MCF 10A (cell line): Measurements from ENCODE around the gene PIK3C2G. TPM values are rescaled to one million over a fixed set of nuclear protein-coding genes. Genes with fewer than 3 reads are reported as not detected.

Experiments
- BruUV-seq: library from RNA; stranded (reverse); fragments of 400-500 nt; replicated peaks from 2 replicates; lab custom pipeline; 2021; lab: Mats Ljungman, UMichigan
- CTCF ChIA-PET: fragments of 300-600 bp; sonication (Branson Sonifier 250); formaldehyde crosslinking; extraction: SDS; loops from one replicate; lab custom pipeline; 2021; ENCODE audit warnings: antibody characterized with exemption, inconsistent platforms; lab: Yijun Ruan, JAX
- POLR2A ChIA-PET: fragments of 300-600, 350-650 bp; sonication (Branson Sonifier 250); formaldehyde crosslinking; extraction: SDS; loops from one replicate; lab custom pipeline; 2020; ENCODE audit warnings: antibody characterized with exemption, inconsistent platforms; lab: Yijun Ruan, JAX
- DNase-seq: peaks from one replicate; pipeline ENCODE4 v3.0.0-alpha.2; 2018; ENCODE audit not compliant: unreplicated experiment
- H3K27ac Mint-ChIP-seq: one replicate; pipeline ENCODE4 v1.8.0; 2022; ENCODE audit warnings: mild to moderate bottlenecking, low read depth, mixed read lengths; ENCODE audit not compliant: unreplicated experiment
- H3K27me3 Mint-ChIP-seq: one replicate; pipeline ENCODE4 v1.8.0; 2022; ENCODE audit warnings: mixed read lengths; ENCODE audit not compliant: insufficient read depth, unreplicated experiment
- H3K36me3 Mint-ChIP-seq: one replicate; pipeline ENCODE4 v1.8.0; 2022; ENCODE audit warnings: mild to moderate bottlenecking, moderate library complexity, mixed read lengths; ENCODE audit not compliant: insufficient read depth, unreplicated experiment
- H3K4me1 Mint-ChIP-seq: one replicate; pipeline ENCODE4 v1.8.0; 2022; ENCODE audit warnings: mixed read lengths; ENCODE audit not compliant: insufficient read depth, unreplicated experiment
- H3K4me3 Mint-ChIP-seq: one replicate; pipeline ENCODE4 v1.8.0; 2022; ENCODE audit warnings: mild to moderate bottlenecking, moderate library complexity, mixed read lengths; ENCODE audit not compliant: unreplicated experiment
- H3K9me3 Mint-ChIP-seq: one replicate; pipeline ENCODE4 v1.8.0; 2022; ENCODE audit warnings: mixed read lengths; ENCODE audit not compliant: unreplicated experiment
- intact Hi-C: fragments of 100-400 bp; cut with micrococcal nuclease; formaldehyde crosslinking; loops from 2 replicates; pipeline ENCODE4 v1.14.1; 2022
- total RNA-seq: library from RNA; stranded (reverse); gene quantifications from 2 replicates; pipeline ENCODE4 v1.2.3, GENCODE V29; 2022
- TF ChIP-seq, protein P1 (sequence below): fragments of 200-600 bp; IDR thresholded peaks from one replicate; pipeline ENCODE4 v1.8.0; 2022; ENCODE audit warnings: antibody characterized with exemption, mild to moderate bottlenecking; ENCODE audit not compliant: unreplicated experiment

Gene PIK3C2G
- total RNA-seq, 1 experiment from 2014 or later, result 10.6 TPM

DNA sequence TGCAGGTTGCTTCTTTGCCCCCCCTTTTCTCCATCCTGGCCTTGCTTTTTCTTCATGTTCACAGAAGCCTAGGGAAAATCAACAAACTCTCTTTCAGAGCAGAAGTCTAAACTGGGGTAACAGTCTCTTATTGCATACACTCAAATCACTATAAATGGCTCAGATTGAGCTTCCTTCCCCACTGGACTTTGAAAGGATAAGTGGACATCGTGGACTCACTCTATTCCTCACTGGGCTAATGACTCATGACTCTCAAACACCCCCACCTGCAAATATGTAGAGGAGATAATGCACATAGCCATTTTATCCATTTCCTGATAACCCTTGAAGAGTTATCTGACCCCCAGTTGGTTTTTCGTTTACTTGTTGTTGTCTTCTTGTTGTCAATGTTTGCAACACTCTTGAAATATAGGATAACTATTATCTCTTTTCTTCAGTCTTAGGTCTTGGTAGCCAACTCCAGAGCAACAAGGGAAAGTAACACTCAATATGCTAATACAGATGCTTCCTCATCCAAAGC is 221.3 kb downstream of the PIK3C2G start:
- no peaks in the 10 kb centered on the region for H3K36me3 Mint-ChIP-seq
- no peak overlapping the region for H3K4me3 Mint-ChIP-seq
- ChIA-PET POLR2A (interaction anchor here (1.0 kb wide), 1 partner anchor 20 kb away, joined by 3 read pairs; no protein-coding TSS in a partner anchor), CTCF (interaction anchor here (0.9 kb wide), 1 partner anchor 15 kb away, joined by 4 read pairs; no protein-coding TSS in a partner anchor)
- intact Hi-C loops, result no loop called here
- no peak for DNase-seq
- no peaks in the 10 kb centered on the region for H3K27me3 Mint-ChIP-seq
- TF ChIP-seq, protein P1, sequence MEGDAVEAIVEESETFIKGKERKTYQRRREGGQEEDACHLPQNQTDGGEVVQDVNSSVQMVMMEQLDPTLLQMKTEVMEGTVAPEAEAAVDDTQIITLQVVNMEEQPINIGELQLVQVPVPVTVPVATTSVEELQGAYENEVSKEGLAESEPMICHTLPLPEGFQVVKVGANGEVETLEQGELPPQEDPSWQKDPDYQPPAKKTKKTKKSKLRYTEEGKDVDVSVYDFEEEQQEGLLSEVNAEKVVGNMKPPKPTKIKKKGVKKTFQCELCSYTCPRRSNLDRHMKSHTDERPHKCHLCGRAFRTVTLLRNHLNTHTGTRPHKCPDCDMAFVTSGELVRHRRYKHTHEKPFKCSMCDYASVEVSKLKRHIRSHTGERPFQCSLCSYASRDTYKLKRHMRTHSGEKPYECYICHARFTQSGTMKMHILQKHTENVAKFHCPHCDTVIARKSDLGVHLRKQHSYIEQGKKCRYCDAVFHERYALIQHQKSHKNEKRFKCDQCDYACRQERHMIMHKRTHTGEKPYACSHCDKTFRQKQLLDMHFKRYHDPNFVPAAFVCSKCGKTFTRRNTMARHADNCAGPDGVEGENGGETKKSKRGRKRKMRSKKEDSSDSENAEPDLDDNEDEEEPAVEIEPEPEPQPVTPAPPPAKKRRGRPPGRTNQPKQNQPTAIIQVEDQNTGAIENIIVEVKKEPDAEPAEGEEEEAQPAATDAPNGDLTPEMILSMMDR, result no peak
- no peaks in the 10 kb centered on the region for H3K9me3 Mint-ChIP-seq
- H3K4me1 Mint-ChIP-seq, result peaks cover 14% of the 10 kb centered on the region
- no TSS peak for BruUV-seq
- H3K27ac Mint-ChIP-seq, result no peak overlapping the region

- Mint-ChIP-seq H3K27me3 (no peaks in the 10 kb centered on the region), H3K4me3 (no peak overlapping the region), H3K27ac (no peak overlapping the region), H3K9me3 (no peaks in the 10 kb centered on the region), H3K36me3 (no peaks in the 10 kb centered on the region), H3K4me1 (peaks cover 13% of the 10 kb centered on the region)
- CTCF ChIA-PET, result interaction anchor here (0.6 kb wide), 1 partner anchor 259 kb away, joined by 3 read pairs; no protein-coding TSS in a partner anchor
- BruUV-seq, result no TSS peak
- POLR2A ChIA-PET, result interaction anchor here (1.0 kb wide), 1 partner anchor 22 kb away, joined by 3 read pairs; no protein-coding TSS in a partner anchor
- TF ChIP-seq, protein P1, result no peak
- intact Hi-C loops, result no loop called here
- no peak for DNase-seq
These were observed 222.5 kb downstream of the PIK3C2G start for GRCh38 chr12:18483698-18484325.

GRCh38 chr12:18486036-18486435 is 224.7 kb downstream of the PIK3C2G start:
- H3K27me3 Mint-ChIP-seq, result no peaks in the 10 kb centered on the region
- H3K9me3 Mint-ChIP-seq, result no peaks in the 10 kb centered on the region
- BruUV-seq, result no TSS peak
- intact Hi-C loops, result no loop called here
- TF ChIP-seq, protein P1, result no peak
- no peaks in the 10 kb centered on the region for H3K36me3 Mint-ChIP-seq
- ChIA-PET CTCF (interaction anchor here (0.5 kb wide), 1 partner anchor 364 kb away, joined by 3 read pairs; no protein-coding TSS in a partner anchor), POLR2A (no interaction called here)
- H3K4me3 Mint-ChIP-seq, result no peak overlapping the region
- no peak for DNase-seq
- no peaks in the 10 kb centered on the region for H3K4me1 Mint-ChIP-seq
- H3K27ac Mint-ChIP-seq, result no peak overlapping the region

DNA sequence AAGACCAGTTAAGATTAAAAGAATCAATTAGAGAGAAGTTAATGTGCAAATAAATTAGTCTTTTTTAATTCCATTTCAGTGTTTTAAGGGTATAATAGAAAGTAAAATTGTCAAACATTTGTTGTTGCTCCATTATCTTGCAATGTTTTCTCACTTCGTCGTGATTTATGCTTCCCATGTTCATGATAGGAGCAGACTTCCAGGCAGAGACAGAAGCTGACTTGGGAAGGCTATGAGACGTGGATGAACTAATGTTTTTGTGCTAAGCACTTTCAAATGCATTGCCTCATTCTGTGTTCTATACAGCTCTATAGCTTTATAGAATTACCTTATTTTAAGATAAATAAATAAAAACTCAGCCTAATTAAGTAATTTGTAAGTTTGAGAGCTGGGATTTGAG is 226.2 kb downstream of the PIK3C2G start:
- Mint-ChIP-seq H3K36me3 (no peaks in the 10 kb centered on the region), H3K4me3 (no peak overlapping the region), H3K27ac (no peak overlapping the region), H3K27me3 (no peaks in the 10 kb centered on the region), H3K9me3 (no peaks in the 10 kb centered on the region), H3K4me1 (peaks cover 8% of the 10 kb centered on the region)
- intact Hi-C loops, result no loop called here
- CTCF ChIA-PET, result interaction anchor here (0.6 kb wide), 2 partner anchors 46 to 1196 kb away, joined by 3 read pairs; no protein-coding TSS in a partner anchor
- no TSS peak for BruUV-seq
- DNase-seq, result no peak
- TF ChIP-seq, protein P1, result no peak
- POLR2A ChIA-PET, result no interaction called here
